Stimulated activated CD4-positive, alpha-beta T cell treated with anti-CD3 and anti-CD28 coated beads, Interleukin-12 subunit alpha, Interleukin-12 subunit beta, amount 100 ng/mL, for 24 hours (primary cell): Measurements from ENCODE around the gene FKBP1A.

Experiments used
- DNase-seq, 2 experiments: peaks; one replicate each; pipeline ENCODE4 v3.0.0-alpha.2; 2020; ENCODE audit warnings: low read depth in 2 of 2

FKBP1A gene

DNA sequence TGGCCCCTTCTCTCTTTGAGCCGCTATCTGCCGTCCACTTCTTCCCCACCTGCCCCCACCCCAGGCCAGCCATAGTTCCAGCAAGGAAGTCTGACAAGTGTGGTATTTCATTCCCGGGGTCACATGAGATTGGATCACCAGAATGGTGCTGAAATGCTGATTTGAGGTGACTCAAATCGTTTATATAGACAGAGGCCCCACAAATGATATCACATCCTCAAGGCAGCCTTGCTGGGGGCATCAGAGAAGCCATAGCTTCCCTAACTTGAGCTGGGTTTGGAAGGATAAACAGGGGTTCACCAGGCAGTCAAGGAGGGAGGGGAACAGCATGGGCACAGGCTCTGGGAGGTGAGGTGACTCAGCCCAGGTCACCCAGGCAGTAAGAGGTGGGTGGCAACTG, 73.8 kb downstream of the FKBP1A start:
- no peak for DNase-seq
